ENCODE measurements around the gene SH3BP4. TPM values are rescaled to one million over a fixed set of nuclear protein-coding genes. Genes with fewer than 3 reads are reported as not detected.

The SH3BP4 gene
- total and polyA plus RNA-seq, 2 of the 8 experiments (the other 6 are each of a cell fraction or from before 2014, with no cell fraction given) = 28.3 to 35.4 TPM

GRCh38 chr2:234917211-234917975, 34.4 kb upstream of the SH3BP4 start (continued):
- TF ChIP-seq, protein P1, sequence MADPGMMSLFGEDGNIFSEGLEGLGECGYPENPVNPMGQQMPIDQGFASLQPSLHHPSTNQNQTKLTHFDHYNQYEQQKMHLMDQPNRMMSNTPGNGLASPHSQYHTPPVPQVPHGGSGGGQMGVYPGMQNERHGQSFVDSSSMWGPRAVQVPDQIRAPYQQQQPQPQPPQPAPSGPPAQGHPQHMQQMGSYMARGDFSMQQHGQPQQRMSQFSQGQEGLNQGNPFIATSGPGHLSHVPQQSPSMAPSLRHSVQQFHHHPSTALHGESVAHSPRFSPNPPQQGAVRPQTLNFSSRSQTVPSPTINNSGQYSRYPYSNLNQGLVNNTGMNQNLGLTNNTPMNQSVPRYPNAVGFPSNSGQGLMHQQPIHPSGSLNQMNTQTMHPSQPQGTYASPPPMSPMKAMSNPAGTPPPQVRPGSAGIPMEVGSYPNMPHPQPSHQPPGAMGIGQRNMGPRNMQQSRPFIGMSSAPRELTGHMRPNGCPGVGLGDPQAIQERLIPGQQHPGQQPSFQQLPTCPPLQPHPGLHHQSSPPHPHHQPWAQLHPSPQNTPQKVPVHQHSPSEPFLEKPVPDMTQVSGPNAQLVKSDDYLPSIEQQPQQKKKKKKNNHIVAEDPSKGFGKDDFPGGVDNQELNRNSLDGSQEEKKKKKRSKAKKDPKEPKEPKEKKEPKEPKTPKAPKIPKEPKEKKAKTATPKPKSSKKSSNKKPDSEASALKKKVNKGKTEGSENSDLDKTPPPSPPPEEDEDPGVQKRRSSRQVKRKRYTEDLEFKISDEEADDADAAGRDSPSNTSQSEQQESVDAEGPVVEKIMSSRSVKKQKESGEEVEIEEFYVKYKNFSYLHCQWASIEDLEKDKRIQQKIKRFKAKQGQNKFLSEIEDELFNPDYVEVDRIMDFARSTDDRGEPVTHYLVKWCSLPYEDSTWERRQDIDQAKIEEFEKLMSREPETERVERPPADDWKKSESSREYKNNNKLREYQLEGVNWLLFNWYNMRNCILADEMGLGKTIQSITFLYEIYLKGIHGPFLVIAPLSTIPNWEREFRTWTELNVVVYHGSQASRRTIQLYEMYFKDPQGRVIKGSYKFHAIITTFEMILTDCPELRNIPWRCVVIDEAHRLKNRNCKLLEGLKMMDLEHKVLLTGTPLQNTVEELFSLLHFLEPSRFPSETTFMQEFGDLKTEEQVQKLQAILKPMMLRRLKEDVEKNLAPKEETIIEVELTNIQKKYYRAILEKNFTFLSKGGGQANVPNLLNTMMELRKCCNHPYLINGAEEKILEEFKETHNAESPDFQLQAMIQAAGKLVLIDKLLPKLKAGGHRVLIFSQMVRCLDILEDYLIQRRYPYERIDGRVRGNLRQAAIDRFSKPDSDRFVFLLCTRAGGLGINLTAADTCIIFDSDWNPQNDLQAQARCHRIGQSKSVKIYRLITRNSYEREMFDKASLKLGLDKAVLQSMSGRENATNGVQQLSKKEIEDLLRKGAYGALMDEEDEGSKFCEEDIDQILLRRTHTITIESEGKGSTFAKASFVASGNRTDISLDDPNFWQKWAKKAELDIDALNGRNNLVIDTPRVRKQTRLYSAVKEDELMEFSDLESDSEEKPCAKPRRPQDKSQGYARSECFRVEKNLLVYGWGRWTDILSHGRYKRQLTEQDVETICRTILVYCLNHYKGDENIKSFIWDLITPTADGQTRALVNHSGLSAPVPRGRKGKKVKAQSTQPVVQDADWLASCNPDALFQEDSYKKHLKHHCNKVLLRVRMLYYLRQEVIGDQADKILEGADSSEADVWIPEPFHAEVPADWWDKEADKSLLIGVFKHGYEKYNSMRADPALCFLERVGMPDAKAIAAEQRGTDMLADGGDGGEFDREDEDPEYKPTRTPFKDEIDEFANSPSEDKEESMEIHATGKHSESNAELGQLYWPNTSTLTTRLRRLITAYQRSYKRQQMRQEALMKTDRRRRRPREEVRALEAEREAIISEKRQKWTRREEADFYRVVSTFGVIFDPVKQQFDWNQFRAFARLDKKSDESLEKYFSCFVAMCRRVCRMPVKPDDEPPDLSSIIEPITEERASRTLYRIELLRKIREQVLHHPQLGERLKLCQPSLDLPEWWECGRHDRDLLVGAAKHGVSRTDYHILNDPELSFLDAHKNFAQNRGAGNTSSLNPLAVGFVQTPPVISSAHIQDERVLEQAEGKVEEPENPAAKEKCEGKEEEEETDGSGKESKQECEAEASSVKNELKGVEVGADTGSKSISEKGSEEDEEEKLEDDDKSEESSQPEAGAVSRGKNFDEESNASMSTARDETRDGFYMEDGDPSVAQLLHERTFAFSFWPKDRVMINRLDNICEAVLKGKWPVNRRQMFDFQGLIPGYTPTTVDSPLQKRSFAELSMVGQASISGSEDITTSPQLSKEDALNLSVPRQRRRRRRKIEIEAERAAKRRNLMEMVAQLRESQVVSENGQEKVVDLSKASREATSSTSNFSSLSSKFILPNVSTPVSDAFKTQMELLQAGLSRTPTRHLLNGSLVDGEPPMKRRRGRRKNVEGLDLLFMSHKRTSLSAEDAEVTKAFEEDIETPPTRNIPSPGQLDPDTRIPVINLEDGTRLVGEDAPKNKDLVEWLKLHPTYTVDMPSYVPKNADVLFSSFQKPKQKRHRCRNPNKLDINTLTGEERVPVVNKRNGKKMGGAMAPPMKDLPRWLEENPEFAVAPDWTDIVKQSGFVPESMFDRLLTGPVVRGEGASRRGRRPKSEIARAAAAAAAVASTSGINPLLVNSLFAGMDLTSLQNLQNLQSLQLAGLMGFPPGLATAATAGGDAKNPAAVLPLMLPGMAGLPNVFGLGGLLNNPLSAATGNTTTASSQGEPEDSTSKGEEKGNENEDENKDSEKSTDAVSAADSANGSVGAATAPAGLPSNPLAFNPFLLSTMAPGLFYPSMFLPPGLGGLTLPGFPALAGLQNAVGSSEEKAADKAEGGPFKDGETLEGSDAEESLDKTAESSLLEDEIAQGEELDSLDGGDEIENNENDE (IDR thresholded peaks at IDR 0.05; ENCODE audit: insufficient replicate concordance, low read length) = no peak
- TF ChIP-seq TCF12 (IDR thresholded peaks at IDR 0.05; ENCODE audit: low read depth, low read length) (no peak), RXRA (IDR thresholded peaks at IDR 0.05; ENCODE audit: insufficient read depth, low read depth, low read length) (no peak), TBP (IDR thresholded peaks at IDR 0.05; ENCODE audit: low read depth, low read length) (no peak), SIN3A (conservative IDR thresholded peaks at IDR 0.05 in 1 of 2, IDR thresholded peaks at IDR 0.05 in 1 of 2; ENCODE audit: low read depth in 1 of 2, low read length in 2 of 2) (no peak), EZH2 (IDR thresholded peaks at IDR 0.05; ENCODE audit: low read depth, low read length, severe bottlenecking) (no peak), FOSL1 (IDR thresholded peaks at IDR 0.05; ENCODE audit: insufficient read depth, low read depth, low read length) (no peak), CREB1 (IDR thresholded peaks at IDR 0.05) (no peak), ZNF274 (IDR thresholded peaks at IDR 0.05; ENCODE audit: borderline replicate concordance, extremely low read depth, low read length) (no peak), KDM1A (IDR thresholded peaks at IDR 0.05; ENCODE audit: borderline replicate concordance, low read length) (no peak)
